Measurements from ENCODE around the gene ATXN2L.

DNA sequence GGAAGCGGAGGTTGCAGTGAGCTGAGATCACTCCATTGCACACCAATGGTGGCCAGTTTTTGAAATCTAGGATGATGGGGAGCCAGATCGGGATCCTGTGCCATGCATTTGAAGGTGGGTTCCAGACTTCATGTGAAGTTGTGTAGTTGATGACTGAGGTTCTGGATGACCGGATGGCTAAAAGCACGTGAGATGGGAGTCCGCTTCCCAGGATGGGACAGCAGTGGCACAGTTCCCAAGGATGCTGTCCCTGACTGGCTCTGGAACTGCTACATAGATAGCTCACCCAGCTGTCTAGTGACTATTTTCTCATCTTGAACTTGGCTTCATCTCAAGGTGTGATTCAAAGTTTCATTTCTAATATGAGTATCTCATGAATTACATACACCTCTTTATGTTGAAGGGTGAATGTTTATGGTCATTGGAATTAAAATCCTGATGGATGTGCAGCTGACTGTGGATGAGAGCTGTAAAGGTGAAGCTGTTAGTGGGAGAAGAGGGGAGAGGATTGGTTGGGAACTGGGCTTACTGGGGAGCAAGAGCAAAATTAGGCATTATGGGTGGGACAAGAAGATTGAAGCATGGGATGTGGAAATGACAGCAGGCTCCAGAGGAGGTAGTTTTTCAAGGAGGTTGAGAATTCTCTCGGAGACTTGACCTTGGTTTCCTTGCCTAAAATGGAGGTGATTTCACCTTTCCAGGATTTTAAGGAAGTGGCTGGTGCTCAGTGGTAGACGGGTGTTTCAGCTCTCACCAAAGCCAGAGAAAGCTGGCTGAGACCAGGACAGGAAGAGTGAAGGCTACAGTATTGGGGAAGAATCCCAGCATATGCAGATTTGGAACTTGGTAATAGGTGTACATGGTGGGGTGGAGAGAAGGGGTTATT is 15.1 kb downstream of the ATXN2L start:
- TF ChIP-seq POLR2AphosphoS5 (IDR thresholded peaks at IDR 0.05; ENCODE audit: low read depth, low read length) (no peak), TAF1 (IDR thresholded peaks at IDR 0.05; ENCODE audit: borderline replicate concordance, insufficient read depth, low read length) (no peak), SIN3A (IDR thresholded peaks at IDR 0.05; ENCODE audit: borderline replicate concordance, insufficient read depth, low read length) (no peak), FOXP2 (optimal IDR thresholded peaks at IDR 0.05; ENCODE audit: borderline replicate concordance, extremely low read depth, extremely low read length, insufficient read depth) (no peak)
- TF ChIP-seq, protein P1, sequence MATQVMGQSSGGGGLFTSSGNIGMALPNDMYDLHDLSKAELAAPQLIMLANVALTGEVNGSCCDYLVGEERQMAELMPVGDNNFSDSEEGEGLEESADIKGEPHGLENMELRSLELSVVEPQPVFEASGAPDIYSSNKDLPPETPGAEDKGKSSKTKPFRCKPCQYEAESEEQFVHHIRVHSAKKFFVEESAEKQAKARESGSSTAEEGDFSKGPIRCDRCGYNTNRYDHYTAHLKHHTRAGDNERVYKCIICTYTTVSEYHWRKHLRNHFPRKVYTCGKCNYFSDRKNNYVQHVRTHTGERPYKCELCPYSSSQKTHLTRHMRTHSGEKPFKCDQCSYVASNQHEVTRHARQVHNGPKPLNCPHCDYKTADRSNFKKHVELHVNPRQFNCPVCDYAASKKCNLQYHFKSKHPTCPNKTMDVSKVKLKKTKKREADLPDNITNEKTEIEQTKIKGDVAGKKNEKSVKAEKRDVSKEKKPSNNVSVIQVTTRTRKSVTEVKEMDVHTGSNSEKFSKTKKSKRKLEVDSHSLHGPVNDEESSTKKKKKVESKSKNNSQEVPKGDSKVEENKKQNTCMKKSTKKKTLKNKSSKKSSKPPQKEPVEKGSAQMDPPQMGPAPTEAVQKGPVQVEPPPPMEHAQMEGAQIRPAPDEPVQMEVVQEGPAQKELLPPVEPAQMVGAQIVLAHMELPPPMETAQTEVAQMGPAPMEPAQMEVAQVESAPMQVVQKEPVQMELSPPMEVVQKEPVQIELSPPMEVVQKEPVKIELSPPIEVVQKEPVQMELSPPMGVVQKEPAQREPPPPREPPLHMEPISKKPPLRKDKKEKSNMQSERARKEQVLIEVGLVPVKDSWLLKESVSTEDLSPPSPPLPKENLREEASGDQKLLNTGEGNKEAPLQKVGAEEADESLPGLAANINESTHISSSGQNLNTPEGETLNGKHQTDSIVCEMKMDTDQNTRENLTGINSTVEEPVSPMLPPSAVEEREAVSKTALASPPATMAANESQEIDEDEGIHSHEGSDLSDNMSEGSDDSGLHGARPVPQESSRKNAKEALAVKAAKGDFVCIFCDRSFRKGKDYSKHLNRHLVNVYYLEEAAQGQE (IDR thresholded peaks at IDR 0.05; ENCODE audit: insufficient read depth in 1 of 2, low read depth in 2 of 2, low read length in 2 of 2), result no peak
